B cell (primary cell): ENCODE measurements around the gene OR10H2.

Experiments used
- EZH2 ChIP-seq: IDR thresholded peaks from 2 replicates; pipeline ENCODE4 v1.6.1; 2012; ENCODE audit warnings: borderline replicate concordance, low read depth, mild to moderate bottlenecking, moderate library complexity, low read length; ENCODE audit not compliant: insufficient read depth, poor library complexity, severe bottlenecking
- TF ChIP-seq, protein P1 (sequence below): fragments of 200-600 bp; IDR thresholded peaks from one replicate; pipeline ENCODE4 v1.8.0; 2022; ENCODE audit warnings: antibody characterized with exemption, mild to moderate bottlenecking

DNA sequence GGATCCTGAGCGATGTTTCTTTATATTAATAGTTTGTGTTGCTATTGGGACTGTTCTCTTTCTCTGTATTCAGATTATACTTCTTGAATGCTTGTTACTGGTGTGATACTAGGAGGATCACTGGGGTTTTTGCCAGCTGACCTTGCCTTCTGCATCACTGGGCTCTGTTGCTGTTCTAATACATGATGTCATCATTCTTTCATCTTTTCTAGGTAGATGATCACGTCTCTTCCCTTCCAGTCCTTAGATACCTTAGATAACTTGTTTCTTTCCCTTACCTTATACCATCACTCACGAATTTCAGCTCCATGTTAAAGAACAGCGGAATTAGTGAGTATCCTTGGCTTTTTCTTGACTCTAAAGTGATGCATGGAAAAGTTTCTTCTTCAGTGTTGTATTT lies 9.9 kb downstream of the OR10H2 start, which contains the start of gene OR10H3:
- TF ChIP-seq, protein P1, sequence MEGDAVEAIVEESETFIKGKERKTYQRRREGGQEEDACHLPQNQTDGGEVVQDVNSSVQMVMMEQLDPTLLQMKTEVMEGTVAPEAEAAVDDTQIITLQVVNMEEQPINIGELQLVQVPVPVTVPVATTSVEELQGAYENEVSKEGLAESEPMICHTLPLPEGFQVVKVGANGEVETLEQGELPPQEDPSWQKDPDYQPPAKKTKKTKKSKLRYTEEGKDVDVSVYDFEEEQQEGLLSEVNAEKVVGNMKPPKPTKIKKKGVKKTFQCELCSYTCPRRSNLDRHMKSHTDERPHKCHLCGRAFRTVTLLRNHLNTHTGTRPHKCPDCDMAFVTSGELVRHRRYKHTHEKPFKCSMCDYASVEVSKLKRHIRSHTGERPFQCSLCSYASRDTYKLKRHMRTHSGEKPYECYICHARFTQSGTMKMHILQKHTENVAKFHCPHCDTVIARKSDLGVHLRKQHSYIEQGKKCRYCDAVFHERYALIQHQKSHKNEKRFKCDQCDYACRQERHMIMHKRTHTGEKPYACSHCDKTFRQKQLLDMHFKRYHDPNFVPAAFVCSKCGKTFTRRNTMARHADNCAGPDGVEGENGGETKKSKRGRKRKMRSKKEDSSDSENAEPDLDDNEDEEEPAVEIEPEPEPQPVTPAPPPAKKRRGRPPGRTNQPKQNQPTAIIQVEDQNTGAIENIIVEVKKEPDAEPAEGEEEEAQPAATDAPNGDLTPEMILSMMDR, result no peak
- TF ChIP-seq EZH2, result no peak
